OCI-LY3 (cell line): ENCODE results near the gene CASP3.
A peak's percentile ranks its signal among the peaks of the same experiment; 100 is the strongest.

Experiments
- H2AFZ ChIP-seq: fragments of 200-600, 300-600 bp; shearing (Covaris generic); 2 replicates; pipeline ENCODE4 v1.6.0; 2014; ENCODE audit warnings: antibody characterized with exemption, low read depth, low read length
- H3K27ac ChIP-seq: fragments of 200-600, 300-600 bp; sonication (generic); 2 replicates; pipeline ENCODE4 v1.5.1; 2014; ENCODE audit warnings: mild to moderate bottlenecking, low read length, moderate library complexity, mixed read lengths
- H3K27me3 ChIP-seq: fragments of 200-600, 300-600 bp; sonication (generic); 2 replicates; pipeline ENCODE4 v1.6.1; 2014; ENCODE audit warnings: low read depth, low read length, mixed read lengths
- H3K36me3 ChIP-seq: fragments of 200-600, 300-600 bp; sonication (generic); replicated peaks from 2 replicates; pipeline ENCODE3; 2014; ENCODE audit warnings: low read depth, low read length, mixed read lengths
- H3K4me1 ChIP-seq: fragments of 300-600, 200-600 bp; sonication (generic); 2 replicates; pipeline ENCODE4 v1.6.1; 2014; ENCODE audit warnings: low read length, mixed read lengths
- H3K4me2 ChIP-seq: fragments of 200-600, 300-600 bp; sonication (generic); 2 replicates; pipeline ENCODE4 v1.6.1; 2014; ENCODE audit warnings: low read length, mixed read lengths
- H3K4me3 ChIP-seq: fragments of 300-600, 200-600 bp; sonication (generic); 2 replicates; pipeline ENCODE4 v1.5.1; 2014; ENCODE audit warnings: antibody characterized with exemption, mild to moderate bottlenecking, low read length, moderate library complexity
- H3K79me2 ChIP-seq: fragments of 300-600, 200-600 bp; shearing (Covaris generic); 2 replicates; pipeline ENCODE4 v1.6.1; 2014; ENCODE audit warnings: mild to moderate bottlenecking, low read length, mixed read lengths
- H3K9ac ChIP-seq: fragments of 300-600, 200-600 bp; shearing (Covaris generic); 2 replicates; pipeline ENCODE4 v1.6.0; 2014; ENCODE audit warnings: mild to moderate bottlenecking, low read length, moderate library complexity
- H3K9me3 ChIP-seq: fragments of 200-600, 300-600 bp; shearing (Covaris generic); 2 replicates; pipeline ENCODE4 v1.6.1; 2014; ENCODE audit warnings: low read length, mixed read lengths; ENCODE audit not compliant: insufficient read depth
- H4K20me1 ChIP-seq: fragments of 200-600, 300-600 bp; sonication (generic); 2 replicates; pipeline ENCODE4 v1.6.1; 2016; ENCODE audit warnings: low read length, mixed read lengths; ENCODE audit not compliant: insufficient read depth
- EZH2phosphoT487 ChIP-seq: fragments of 200-600 bp; shearing (Covaris generic); IDR thresholded peaks from 2 replicates; pipeline ENCODE4 v1.6.1; 2018; ENCODE audit warnings: antibody characterized with exemption, mixed run types, low read depth
- TF ChIP-seq, protein P1 (sequence below): fragments of 200-600, 300-600 bp; sonication (generic); IDR thresholded peaks from 2 replicates; pipeline ENCODE4 v1.5.1; 2014; ENCODE audit warnings: antibody characterized with exemption, low read length, low read depth

Gene CASP3

DNA sequence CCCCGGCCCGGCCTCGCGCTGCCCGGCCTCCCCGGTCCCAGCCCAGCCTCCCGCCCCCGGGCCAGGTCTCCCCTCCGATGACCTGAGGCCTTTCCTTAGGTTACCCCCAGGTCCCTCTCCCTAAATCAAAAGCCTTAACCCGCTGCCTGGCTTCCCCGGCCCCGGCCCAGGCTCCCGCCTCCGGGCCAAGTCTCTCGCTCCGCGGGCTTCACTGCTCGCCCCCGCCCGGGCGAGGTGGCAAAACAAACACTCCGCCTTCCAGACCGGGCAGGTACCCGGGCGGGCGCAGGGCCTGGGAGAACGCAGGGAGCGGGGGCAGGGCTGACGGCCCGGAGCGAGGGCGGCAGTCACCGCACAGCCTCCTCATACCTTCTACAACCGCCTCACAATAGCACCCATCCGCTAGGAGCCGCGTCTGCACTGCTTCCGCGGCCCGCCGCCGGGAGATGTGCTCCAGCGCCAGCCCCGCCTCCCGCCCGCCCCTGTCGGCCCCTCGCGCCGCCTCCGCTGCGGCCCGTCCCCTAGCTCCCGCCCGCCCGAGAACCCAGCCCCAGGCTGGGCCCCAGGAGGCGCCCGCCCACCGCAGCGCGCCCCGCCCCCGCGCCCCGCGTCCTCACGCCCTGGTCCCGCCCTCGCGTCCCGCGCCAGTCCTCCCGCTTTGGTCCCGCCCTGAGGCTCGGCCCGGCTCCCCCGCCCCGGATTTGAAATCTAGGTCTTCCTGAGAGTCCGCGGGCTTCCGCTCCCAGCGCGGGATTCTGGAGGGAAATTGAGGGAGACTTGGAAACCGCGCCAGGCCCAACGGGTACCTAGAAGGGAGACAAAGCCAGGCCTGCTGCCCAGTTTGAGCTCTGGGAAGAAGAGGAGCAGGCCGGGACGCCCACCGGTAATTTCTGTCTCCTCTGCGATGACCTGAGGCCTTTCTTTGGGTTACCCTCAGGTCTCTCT, at the start of gene CASP3, which contains the start of gene PRIMPOL:
CASP3 (minus strand) TSS at position 422 of the 945 bp plus-strand sequence. CDS start 10,994 bp downstream, outside the sequence.
PRIMPOL (plus strand) TSS at position 713 of the 945 bp plus-strand sequence. CDS start 7,403 bp downstream, outside the sequence.
- Histone ChIP-seq H3K4me3 (peak within 1 kb of the TSS; percentile 90), H3K79me2 (peaks cover 41% of the 10 kb centered on the region), H3K4me2 (peak within 1 kb of the TSS; percentile 74), H2AFZ (no peak within 1 kb of the TSS), H3K27me3 (no peaks in the 10 kb centered on the region), H3K4me1 (peaks cover 7% of the 10 kb centered on the region; the same call in 1 of the 2 replicates), H3K36me3 (no peaks in the 10 kb centered on the region), H3K9me3 (no peaks in the 10 kb centered on the region), H3K27ac (peak within 1 kb of the TSS; percentile 42), H4K20me1 (peaks cover 9% of the 10 kb centered on the region; the same call in 1 of the 2 replicates), H3K9ac (peak within 1 kb of the TSS; percentile 87)
- TF ChIP-seq, protein P1, sequence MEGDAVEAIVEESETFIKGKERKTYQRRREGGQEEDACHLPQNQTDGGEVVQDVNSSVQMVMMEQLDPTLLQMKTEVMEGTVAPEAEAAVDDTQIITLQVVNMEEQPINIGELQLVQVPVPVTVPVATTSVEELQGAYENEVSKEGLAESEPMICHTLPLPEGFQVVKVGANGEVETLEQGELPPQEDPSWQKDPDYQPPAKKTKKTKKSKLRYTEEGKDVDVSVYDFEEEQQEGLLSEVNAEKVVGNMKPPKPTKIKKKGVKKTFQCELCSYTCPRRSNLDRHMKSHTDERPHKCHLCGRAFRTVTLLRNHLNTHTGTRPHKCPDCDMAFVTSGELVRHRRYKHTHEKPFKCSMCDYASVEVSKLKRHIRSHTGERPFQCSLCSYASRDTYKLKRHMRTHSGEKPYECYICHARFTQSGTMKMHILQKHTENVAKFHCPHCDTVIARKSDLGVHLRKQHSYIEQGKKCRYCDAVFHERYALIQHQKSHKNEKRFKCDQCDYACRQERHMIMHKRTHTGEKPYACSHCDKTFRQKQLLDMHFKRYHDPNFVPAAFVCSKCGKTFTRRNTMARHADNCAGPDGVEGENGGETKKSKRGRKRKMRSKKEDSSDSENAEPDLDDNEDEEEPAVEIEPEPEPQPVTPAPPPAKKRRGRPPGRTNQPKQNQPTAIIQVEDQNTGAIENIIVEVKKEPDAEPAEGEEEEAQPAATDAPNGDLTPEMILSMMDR, result no peak
- TF ChIP-seq EZH2phosphoT487, result no peak

DNA sequence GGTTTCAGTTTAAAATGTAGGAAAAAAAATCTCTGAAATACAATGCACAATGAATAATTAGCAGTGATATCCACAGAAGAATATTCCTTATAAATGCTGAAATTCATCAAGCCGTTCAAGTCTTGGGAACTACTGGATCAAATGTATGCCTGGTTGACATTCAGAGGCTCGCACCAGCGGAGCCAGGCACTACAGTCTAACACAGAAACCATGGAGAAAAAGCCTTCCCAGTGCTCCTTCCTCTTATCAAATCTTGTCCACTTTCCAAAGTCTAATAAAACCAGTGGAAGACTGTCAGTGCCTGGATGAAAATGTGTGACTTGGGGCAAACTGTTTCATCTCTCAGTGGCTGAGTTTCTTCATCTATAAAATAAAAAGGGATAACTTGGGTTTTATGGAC, 48.7 kb upstream of the CASP3 start:
- no peak overlapping the region for H3K27ac ChIP-seq

DNA sequence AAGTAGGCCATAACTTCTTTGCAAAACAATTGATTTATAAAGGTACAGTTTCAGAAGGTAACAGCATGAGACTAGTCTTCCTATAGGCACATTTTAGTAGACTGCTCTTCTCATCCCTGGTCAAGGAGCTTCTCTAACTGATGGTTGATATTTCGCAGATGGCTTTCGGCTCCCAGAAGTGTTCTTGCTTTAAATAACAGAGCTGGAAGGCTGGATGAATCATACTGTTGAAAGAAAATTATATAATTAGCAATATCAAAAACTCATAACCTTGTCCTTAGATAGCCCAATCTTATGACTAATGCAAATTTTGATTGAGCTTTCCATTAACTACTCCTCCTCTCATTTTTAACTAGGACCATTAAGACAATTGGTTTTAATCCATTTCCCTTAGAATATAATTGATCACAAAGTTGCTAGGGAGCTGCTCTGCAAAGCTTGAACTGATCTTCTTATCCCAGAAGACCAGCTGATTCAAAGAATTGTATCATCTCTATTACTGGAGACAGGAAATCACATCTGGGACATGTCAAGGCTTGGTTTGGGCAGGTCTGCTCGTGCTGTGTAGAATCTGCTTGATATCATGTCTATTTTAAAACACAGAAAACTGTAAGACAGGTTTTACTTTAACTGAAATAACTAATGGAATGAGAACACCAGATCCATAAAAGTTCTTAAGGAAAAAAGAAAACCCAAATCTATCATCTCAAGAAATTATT, 46.1 kb upstream of the CASP3 start:
- Histone ChIP-seq H2AFZ (no peak overlapping the region), H3K9me3 (no peaks in the 10 kb centered on the region), H3K79me2 (no peaks in the 10 kb centered on the region), H3K27me3 (no peaks in the 10 kb centered on the region), H3K36me3 (no peaks in the 10 kb centered on the region), H3K9ac (no peak overlapping the region), H3K4me2 (no peak overlapping the region), H3K4me3 (no peak overlapping the region), H3K27ac (no peak overlapping the region), H4K20me1 (no peaks in the 10 kb centered on the region), H3K4me1 (no peaks in the 10 kb centered on the region)
- TF ChIP-seq EZH2phosphoT487, result no peak
- TF ChIP-seq, protein P1, result no peak

More for the DNA sequence above, 48.7 kb upstream of the CASP3 start:
- no peaks in the 10 kb centered on the region for H3K4me1 ChIP-seq
- H3K9me3 ChIP-seq, result no peaks in the 10 kb centered on the region
- TF ChIP-seq EZH2phosphoT487, result no peak
- TF ChIP-seq, protein P1, result no peak
- H3K4me2 ChIP-seq, result no peak overlapping the region
- no peaks in the 10 kb centered on the region for H3K79me2 ChIP-seq
- no peak overlapping the region for H3K4me3 ChIP-seq
- no peaks in the 10 kb centered on the region for H3K27me3 ChIP-seq
- no peak overlapping the region for H2AFZ ChIP-seq
- no peaks in the 10 kb centered on the region for H4K20me1 ChIP-seq
- H3K9ac ChIP-seq, result no peak overlapping the region
- H3K36me3 ChIP-seq, result no peaks in the 10 kb centered on the region
